GM23338 (cell line): ENCODE results near the gene TICRR. TPM values are rescaled to one million over a fixed set of nuclear protein-coding genes. Genes with fewer than 3 reads are reported as not detected.

Experiments used
- ATAC-seq: fragments of 200-7000 bp; cut with Tn5 transposase; 3 replicates; pipeline ENCODE4 v1.9.1; 2020
- DNase-seq: peaks from one replicate; pipeline ENCODE4 v3.0.0-alpha.2; 2015; ENCODE audit warnings: low spot score
- H2AFZ ChIP-seq: fragments of 200-600 bp; sonication (generic); 2 replicates; pipeline ENCODE4 v1.8.0; 2016; ENCODE audit warnings: antibody characterized with exemption, mild to moderate bottlenecking, moderate library complexity
- H3F3A ChIP-seq: fragments of 200-600 bp; sonication (generic); replicated peaks from 2 replicates; pipeline ENCODE4 v1.8.0; 2017; ENCODE audit warnings: antibody characterized with exemption, mixed run types, low read depth
- H3K27ac ChIP-seq: fragments of 200-600 bp; sonication (generic); 2 replicates; pipeline ENCODE4 v1.6.1; 2016; ENCODE audit warnings: low read depth
- H3K27me3 ChIP-seq: fragments of 200-600 bp; sonication (generic); 2 replicates; pipeline ENCODE4 v1.8.0; 2016; ENCODE audit warnings: mild to moderate bottlenecking, mixed run types, moderate library complexity; ENCODE audit not compliant: insufficient read depth
- H3K36me3 ChIP-seq: fragments of 200-600 bp; sonication (generic); 2 replicates; pipeline ENCODE4 v1.8.0; 2016; ENCODE audit warnings: mild to moderate bottlenecking; ENCODE audit not compliant: insufficient read depth
- H3K4me1 ChIP-seq: fragments of 200-600 bp; sonication (generic); 2 replicates; pipeline ENCODE4 v1.8.0; 2016; ENCODE audit warnings: mild to moderate bottlenecking, moderate library complexity; ENCODE audit not compliant: insufficient read depth
- H3K4me2 ChIP-seq: fragments of 200-600 bp; sonication (generic); 2 replicates; pipeline ENCODE4 v1.7.1; 2017; ENCODE audit warnings: mixed run types
- H3K4me3 ChIP-seq: fragments of 200-600 bp; sonication (generic); 2 replicates; pipeline ENCODE4 v1.6.1; 2016; ENCODE audit warnings: mixed run types
- H3K79me2 ChIP-seq: fragments of 200-600 bp; sonication (generic); replicated peaks from 2 replicates; pipeline ENCODE4 v1.8.0; 2017; ENCODE audit warnings: mild to moderate bottlenecking; ENCODE audit not compliant: insufficient read depth
- H3K9me2 ChIP-seq: fragments of 200-600 bp; sonication (generic); 2 replicates; pipeline ENCODE4 v1.8.0; 2017; ENCODE audit not compliant: insufficient read depth
- H4K20me1 ChIP-seq: fragments of 200-600 bp; sonication (generic); replicated peaks from 2 replicates; pipeline ENCODE4 v1.8.0; 2017; ENCODE audit warnings: mild to moderate bottlenecking; ENCODE audit not compliant: insufficient read depth
- H3K27ac Mint-ChIP-seq: 2 replicates; pipeline ENCODE4 v1.8.0; 2020; ENCODE audit warnings: inconsistent platforms, mild to moderate bottlenecking, moderate library complexity, mixed read lengths
- H3K27me3 Mint-ChIP-seq: 3 replicates; pipeline ENCODE4 v1.8.0; 2022; ENCODE audit warnings: low read depth, mild to moderate bottlenecking, moderate library complexity, mixed read lengths, inconsistent platforms; ENCODE audit not compliant: insufficient read depth, poor library complexity
- H3K36me3 Mint-ChIP-seq: 3 replicates; pipeline ENCODE4 v1.8.0; 2021; ENCODE audit warnings: low read depth, mild to moderate bottlenecking, inconsistent platforms, moderate library complexity, mixed read lengths
- H3K4me1 Mint-ChIP-seq: 3 replicates; pipeline ENCODE4 v1.8.0; 2020; ENCODE audit warnings: mild to moderate bottlenecking, inconsistent platforms, mixed read lengths
- H3K4me3 Mint-ChIP-seq: 3 replicates; pipeline ENCODE4 v1.8.0; 2021; ENCODE audit warnings: moderate library complexity, mild to moderate bottlenecking, inconsistent platforms, mixed read lengths
- H3K9me3 Mint-ChIP-seq: 3 replicates; pipeline ENCODE4 v1.8.0; 2020; ENCODE audit warnings: moderate library complexity, mild to moderate bottlenecking, inconsistent platforms, mixed read lengths
- CREB1 ChIP-seq: fragments of 250-450 bp; sonication (Bioruptor Pico); IDR thresholded peaks from 2 replicates; pipeline ENCODE4 v1.5.0; 2020; ENCODE audit warnings: low read depth, mild to moderate bottlenecking, moderate library complexity
- EZH2 ChIP-seq: fragments of 200-600 bp; sonication (generic); IDR thresholded peaks from one replicate; pipeline ENCODE4 v1.8.0; 2017; ENCODE audit warnings: antibody characterized with exemption, mild to moderate bottlenecking, low read depth; ENCODE audit not compliant: unreplicated experiment
- EZH2phosphoT487 ChIP-seq: fragments of 200-600 bp; sonication (generic); IDR thresholded peaks from one replicate; pipeline ENCODE4 v1.8.1; 2018; ENCODE audit warnings: antibody characterized with exemption; ENCODE audit not compliant: unreplicated experiment
- JUNB ChIP-seq: IDR thresholded peaks from one replicate; pipeline ENCODE4 v1.6.1; 2016; ENCODE audit warnings: antibody characterized with exemption; ENCODE audit not compliant: unreplicated experiment
- NANOG ChIP-seq: IDR thresholded peaks from 2 replicates; pipeline ENCODE4 v1.6.1; 2016; ENCODE audit warnings: antibody characterized with exemption, borderline replicate concordance
- POLR2AphosphoS5 ChIP-seq: IDR thresholded peaks from 2 replicates; pipeline ENCODE4 v1.6.1; 2016; ENCODE audit warnings: antibody characterized with exemption, low read depth
- STAT1 ChIP-seq: IDR thresholded peaks from one replicate; pipeline ENCODE4 v1.6.1; 2016; ENCODE audit warnings: antibody characterized with exemption; ENCODE audit not compliant: unreplicated experiment
- ZNF114 ChIP-seq: fragments of 250-450 bp; sonication (Bioruptor Pico); IDR thresholded peaks from 2 replicates; pipeline ENCODE4 v1.5.0; 2020; ENCODE audit warnings: mild to moderate bottlenecking, moderate library complexity
- ZNF331 ChIP-seq: fragments of 250-450 bp; sonication (Bioruptor Pico); IDR thresholded peaks from 2 replicates; pipeline ENCODE4 v1.5.0; 2020; ENCODE audit warnings: low read depth, mild to moderate bottlenecking, moderate library complexity
- polyA plus RNA-seq: library from polyadenylated mRNA; unstranded; fragments of >200 nt; fragmentation: Nextera tagmentation; extraction: Ambion mirVana; gene quantifications from 2 replicates; pipeline ENCODE4 v1.2.1, GENCODE V29; 2016
- total RNA-seq: library from RNA; depleted of rRNA; stranded (reverse); fragments of >200 nt; shearing (Covaris generic); gene quantifications from 2 replicates; pipeline ENCODE4 v1.2.3, GENCODE V29; 2014
- TF ChIP-seq, protein P1 (sequence below): fragments of 250-450 bp; sonication (Bioruptor Pico); IDR thresholded peaks from 2 replicates; pipeline ENCODE4 v1.5.0; 2020; ENCODE audit warnings: mild to moderate bottlenecking, moderate library complexity
- TF ChIP-seq, protein P2 (sequence below): IDR thresholded peaks from one replicate; pipeline ENCODE4 v1.6.1; 2018; ENCODE audit warnings: antibody characterized with exemption; ENCODE audit not compliant: unreplicated experiment
- TF ChIP-seq, protein P3 (sequence below): IDR thresholded peaks from 2 replicates; pipeline ENCODE4 v1.6.1; 2016; ENCODE audit warnings: antibody characterized with exemption
- TF ChIP-seq, protein P4 (sequence below), 2 experiments: fragments of 200-600 bp in 1 of 2; sonication (generic) in 1 of 2; conservative IDR thresholded peaks; 2 replicates each; pipeline versions ENCODE4 v1.5.1 to v1.6.1; 2016 to 2017; ENCODE audit warnings: antibody characterized with exemption in 2 of 2, low read depth in 2 of 2, mild to moderate bottlenecking in 2 of 2, moderate library complexity in 1 of 2

TICRR gene
- total and polyA plus RNA-seq, 2 experiments from 2014 or later: 11.2 to 42.3 TPM

DNA sequence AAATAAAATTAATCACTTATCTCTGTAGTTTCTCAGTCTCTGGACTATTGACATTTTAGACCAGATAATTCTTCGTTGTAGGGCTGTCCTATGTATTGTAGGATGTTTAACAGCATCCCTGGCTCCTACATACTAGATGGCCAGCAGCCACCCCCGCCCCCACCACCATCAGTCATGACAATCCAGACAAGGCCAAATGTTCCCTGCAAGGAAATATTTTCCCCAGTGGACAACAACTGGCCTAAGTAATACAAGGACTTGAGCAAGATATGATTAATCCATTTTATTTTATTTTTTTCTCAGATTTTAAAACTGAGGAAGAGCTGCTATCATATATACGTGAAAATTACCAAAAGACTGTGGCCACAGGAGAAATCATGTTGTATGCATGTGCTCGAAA, 23.8 kb downstream of the TICRR start:
- no peak for DNase-seq
- Mint-ChIP-seq H3K4me1 (peaks cover 2% of the 10 kb centered on the region; the same call in 1 of the 3 replicates), H3K9me3 (no peaks in the 10 kb centered on the region), H3K27ac (no peak overlapping the region), H3K27me3 (no peaks in the 10 kb centered on the region), H3K4me3 (no peak overlapping the region), H3K36me3 (peaks cover 86% of the 10 kb centered on the region)
- Histone ChIP-seq H2AFZ (no peak overlapping the region), H3K4me3 (no peak overlapping the region), H3F3A (no peaks in the 10 kb centered on the region), H3K27me3 (no peaks in the 10 kb centered on the region), H3K27ac (no peak overlapping the region), H3K4me1 (no peaks in the 10 kb centered on the region), H3K4me2 (no peak overlapping the region), H3K79me2 (peaks cover 37% of the 10 kb centered on the region; the same call in 1 of the 2 replicates), H3K36me3 (peaks cover 80% of the 10 kb centered on the region), H4K20me1 (peaks cover 25% of the 10 kb centered on the region), H3K9me2 (no peaks in the 10 kb centered on the region)
- no peak for TF ChIP-seq POLR2AphosphoS5
- TF ChIP-seq, protein P1, sequence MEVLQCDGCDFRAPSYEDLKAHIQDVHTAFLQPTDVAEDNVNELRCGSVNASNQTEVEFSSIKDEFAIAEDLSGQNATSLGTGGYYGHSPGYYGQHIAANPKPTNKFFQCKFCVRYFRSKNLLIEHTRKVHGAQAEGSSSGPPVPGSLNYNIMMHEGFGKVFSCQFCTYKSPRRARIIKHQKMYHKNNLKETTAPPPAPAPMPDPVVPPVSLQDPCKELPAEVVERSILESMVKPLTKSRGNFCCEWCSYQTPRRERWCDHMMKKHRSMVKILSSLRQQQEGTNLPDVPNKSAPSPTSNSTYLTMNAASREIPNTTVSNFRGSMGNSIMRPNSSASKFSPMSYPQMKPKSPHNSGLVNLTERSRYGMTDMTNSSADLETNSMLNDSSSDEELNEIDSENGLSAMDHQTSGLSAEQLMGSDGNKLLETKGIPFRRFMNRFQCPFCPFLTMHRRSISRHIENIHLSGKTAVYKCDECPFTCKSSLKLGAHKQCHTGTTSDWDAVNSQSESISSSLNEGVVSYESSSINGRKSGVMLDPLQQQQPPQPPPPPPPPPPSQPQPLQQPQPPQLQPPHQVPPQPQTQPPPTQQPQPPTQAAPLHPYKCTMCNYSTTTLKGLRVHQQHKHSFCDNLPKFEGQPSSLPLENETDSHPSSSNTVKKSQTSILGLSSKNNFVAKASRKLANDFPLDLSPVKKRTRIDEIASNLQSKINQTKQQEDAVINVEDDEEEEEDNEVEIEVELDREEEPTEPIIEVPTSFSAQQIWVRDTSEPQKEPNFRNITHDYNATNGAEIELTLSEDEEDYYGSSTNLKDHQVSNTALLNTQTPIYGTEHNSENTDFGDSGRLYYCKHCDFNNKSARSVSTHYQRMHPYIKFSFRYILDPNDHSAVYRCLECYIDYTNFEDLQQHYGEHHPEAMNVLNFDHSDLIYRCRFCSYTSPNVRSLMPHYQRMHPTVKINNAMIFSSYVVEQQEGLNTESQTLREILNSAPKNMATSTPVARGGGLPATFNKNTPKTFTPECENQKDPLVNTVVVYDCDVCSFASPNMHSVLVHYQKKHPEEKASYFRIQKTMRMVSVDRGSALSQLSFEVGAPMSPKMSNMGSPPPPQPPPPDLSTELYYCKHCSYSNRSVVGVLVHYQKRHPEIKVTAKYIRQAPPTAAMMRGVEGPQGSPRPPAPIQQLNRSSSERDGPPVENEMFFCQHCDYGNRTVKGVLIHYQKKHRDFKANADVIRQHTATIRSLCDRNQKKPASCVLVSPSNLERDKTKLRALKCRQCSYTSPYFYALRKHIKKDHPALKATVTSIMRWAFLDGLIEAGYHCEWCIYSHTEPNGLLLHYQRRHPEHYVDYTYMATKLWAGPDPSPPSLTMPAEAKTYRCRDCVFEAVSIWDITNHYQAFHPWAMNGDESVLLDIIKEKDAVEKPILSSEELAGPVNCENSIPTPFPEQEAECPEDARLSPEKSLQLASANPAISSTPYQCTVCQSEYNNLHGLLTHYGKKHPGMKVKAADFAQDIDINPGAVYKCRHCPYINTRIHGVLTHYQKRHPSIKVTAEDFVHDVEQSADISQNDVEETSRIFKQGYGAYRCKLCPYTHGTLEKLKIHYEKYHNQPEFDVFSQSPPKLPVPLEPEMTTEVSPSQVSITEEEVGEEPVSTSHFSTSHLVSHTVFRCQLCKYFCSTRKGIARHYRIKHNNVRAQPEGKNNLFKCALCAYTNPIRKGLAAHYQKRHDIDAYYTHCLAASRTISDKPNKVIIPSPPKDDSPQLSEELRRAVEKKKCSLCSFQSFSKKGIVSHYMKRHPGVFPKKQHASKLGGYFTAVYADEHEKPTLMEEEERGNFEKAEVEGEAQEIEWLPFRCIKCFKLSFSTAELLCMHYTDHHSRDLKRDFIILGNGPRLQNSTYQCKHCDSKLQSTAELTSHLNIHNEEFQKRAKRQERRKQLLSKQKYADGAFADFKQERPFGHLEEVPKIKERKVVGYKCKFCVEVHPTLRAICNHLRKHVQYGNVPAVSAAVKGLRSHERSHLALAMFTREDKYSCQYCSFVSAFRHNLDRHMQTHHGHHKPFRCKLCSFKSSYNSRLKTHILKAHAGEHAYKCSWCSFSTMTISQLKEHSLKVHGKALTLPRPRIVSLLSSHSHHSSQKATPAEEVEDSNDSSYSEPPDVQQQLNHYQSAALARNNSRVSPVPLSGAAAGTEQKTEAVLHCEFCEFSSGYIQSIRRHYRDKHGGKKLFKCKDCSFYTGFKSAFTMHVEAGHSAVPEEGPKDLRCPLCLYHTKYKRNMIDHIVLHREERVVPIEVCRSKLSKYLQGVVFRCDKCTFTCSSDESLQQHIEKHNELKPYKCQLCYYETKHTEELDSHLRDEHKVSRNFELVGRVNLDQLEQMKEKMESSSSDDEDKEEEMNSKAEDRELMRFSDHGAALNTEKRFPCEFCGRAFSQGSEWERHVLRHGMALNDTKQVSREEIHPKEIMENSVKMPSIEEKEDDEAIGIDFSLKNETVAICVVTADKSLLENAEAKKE (CRISPR knock-in tag): no peak
- TF ChIP-seq EZH2phosphoT487: no peak
- TF ChIP-seq NANOG: no peak
- no peak for TF ChIP-seq CREB1 (CRISPR knock-in tag)
- TF ChIP-seq, protein P2, sequence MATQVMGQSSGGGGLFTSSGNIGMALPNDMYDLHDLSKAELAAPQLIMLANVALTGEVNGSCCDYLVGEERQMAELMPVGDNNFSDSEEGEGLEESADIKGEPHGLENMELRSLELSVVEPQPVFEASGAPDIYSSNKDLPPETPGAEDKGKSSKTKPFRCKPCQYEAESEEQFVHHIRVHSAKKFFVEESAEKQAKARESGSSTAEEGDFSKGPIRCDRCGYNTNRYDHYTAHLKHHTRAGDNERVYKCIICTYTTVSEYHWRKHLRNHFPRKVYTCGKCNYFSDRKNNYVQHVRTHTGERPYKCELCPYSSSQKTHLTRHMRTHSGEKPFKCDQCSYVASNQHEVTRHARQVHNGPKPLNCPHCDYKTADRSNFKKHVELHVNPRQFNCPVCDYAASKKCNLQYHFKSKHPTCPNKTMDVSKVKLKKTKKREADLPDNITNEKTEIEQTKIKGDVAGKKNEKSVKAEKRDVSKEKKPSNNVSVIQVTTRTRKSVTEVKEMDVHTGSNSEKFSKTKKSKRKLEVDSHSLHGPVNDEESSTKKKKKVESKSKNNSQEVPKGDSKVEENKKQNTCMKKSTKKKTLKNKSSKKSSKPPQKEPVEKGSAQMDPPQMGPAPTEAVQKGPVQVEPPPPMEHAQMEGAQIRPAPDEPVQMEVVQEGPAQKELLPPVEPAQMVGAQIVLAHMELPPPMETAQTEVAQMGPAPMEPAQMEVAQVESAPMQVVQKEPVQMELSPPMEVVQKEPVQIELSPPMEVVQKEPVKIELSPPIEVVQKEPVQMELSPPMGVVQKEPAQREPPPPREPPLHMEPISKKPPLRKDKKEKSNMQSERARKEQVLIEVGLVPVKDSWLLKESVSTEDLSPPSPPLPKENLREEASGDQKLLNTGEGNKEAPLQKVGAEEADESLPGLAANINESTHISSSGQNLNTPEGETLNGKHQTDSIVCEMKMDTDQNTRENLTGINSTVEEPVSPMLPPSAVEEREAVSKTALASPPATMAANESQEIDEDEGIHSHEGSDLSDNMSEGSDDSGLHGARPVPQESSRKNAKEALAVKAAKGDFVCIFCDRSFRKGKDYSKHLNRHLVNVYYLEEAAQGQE: no peak
- TF ChIP-seq JUNB: no peak
- TF ChIP-seq, protein P3, sequence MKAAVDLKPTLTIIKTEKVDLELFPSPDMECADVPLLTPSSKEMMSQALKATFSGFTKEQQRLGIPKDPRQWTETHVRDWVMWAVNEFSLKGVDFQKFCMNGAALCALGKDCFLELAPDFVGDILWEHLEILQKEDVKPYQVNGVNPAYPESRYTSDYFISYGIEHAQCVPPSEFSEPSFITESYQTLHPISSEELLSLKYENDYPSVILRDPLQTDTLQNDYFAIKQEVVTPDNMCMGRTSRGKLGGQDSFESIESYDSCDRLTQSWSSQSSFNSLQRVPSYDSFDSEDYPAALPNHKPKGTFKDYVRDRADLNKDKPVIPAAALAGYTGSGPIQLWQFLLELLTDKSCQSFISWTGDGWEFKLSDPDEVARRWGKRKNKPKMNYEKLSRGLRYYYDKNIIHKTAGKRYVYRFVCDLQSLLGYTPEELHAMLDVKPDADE: no peak
- TF ChIP-seq, protein P4, sequence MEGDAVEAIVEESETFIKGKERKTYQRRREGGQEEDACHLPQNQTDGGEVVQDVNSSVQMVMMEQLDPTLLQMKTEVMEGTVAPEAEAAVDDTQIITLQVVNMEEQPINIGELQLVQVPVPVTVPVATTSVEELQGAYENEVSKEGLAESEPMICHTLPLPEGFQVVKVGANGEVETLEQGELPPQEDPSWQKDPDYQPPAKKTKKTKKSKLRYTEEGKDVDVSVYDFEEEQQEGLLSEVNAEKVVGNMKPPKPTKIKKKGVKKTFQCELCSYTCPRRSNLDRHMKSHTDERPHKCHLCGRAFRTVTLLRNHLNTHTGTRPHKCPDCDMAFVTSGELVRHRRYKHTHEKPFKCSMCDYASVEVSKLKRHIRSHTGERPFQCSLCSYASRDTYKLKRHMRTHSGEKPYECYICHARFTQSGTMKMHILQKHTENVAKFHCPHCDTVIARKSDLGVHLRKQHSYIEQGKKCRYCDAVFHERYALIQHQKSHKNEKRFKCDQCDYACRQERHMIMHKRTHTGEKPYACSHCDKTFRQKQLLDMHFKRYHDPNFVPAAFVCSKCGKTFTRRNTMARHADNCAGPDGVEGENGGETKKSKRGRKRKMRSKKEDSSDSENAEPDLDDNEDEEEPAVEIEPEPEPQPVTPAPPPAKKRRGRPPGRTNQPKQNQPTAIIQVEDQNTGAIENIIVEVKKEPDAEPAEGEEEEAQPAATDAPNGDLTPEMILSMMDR (conservative IDR thresholded peaks at IDR 0.05; ENCODE audit: low read depth in 2 of 2): no peak
- no peak for TF ChIP-seq ZNF114 (CRISPR knock-in tag)
- no peak for TF ChIP-seq ZNF331 (CRISPR knock-in tag)
- no peak for TF ChIP-seq EZH2
- no peak for TF ChIP-seq STAT1
- no peak for ATAC-seq
